Heart right ventricle (tissue), 16 donors: ENCODE measurements around the gene SEC23IP. TPM values are rescaled to one million over a fixed set of nuclear protein-coding genes. Genes with fewer than 3 reads are reported as not detected.
"Not testable (repeated sequence)": the region's sequence is repeated elsewhere in the genome, so short reads cannot be mapped to it uniquely, and the experiment has no call there.

Source experiments
- ATAC-seq, 8 donors: fragments of 200-7000 bp; cut with Tn5 transposase; one replicate each; pipeline ENCODE4 v1.9.1; 2020; ENCODE audit warnings: mild to moderate bottlenecking in 8 of 8, moderate library complexity in 8 of 8, moderate number of reproducible peaks in 1 of 8
- DNase-seq, 2 donors: peaks; one replicate each; pipeline ENCODE4 v3.0.0-alpha.2; 2020
- H3K27ac ChIP-seq, 10 donors: fragments of 200-600 bp; sonication (generic) in 2 of 10; one replicate each; pipeline versions ENCODE4 v1.5.0 to v1.8.0; 2020 to 2022; ENCODE audit warnings: mild to moderate bottlenecking in 3 of 10
- H3K27me3 ChIP-seq, 7 donors: fragments of 200-600 bp; one replicate each; pipeline ENCODE4 v1.8.0; 2021 to 2022; ENCODE audit warnings: mild to moderate bottlenecking in 2 of 7
- H3K36me3 ChIP-seq, 9 donors: fragments of 200-600 bp; sonication (generic) in 1 of 9; one replicate each; pipeline versions ENCODE4 v1.5.0 to v1.8.0; 2020 to 2022; ENCODE audit warnings: mild to moderate bottlenecking in 2 of 9
- H3K4me1 ChIP-seq, 9 donors: fragments of 200-600 bp; sonication (generic) in 1 of 9; one replicate each; pipeline versions ENCODE4 v1.5.0 to v1.8.0; 2020 to 2022; ENCODE audit warnings: mild to moderate bottlenecking in 4 of 9
- H3K4me3 ChIP-seq, 10 donors: fragments of 200-600 bp; sonication (generic) in 2 of 10; one replicate each; pipeline versions ENCODE4 v1.5.0 to v1.8.0; 2020 to 2022; ENCODE audit warnings: mild to moderate bottlenecking in 7 of 10, moderate library complexity in 2 of 10
- H3K9me3 ChIP-seq, 11 donors: fragments of 200-600 bp in 10 of 11; sonication (generic) in 2 of 11; one replicate each; pipeline versions ENCODE4 v1.5.0 to v1.8.0; 2013 to 2022; ENCODE audit warnings: mild to moderate bottlenecking in 2 of 11, control low read depth in 1 of 11, moderate library complexity in 1 of 11
- CTCF ChIP-seq, 9 donors: fragments of 200-600 bp; sonication (generic) in 2 of 9; IDR thresholded peaks; one replicate each; pipeline versions ENCODE4 v1.5.0 to v1.8.0; 2021 to 2022; ENCODE audit warnings: antibody characterized with exemption in 9 of 9, mild to moderate bottlenecking in 5 of 9, moderate library complexity in 1 of 9
- WGBS, 2 donors: extraction: QIAGEN DNeasy Blood & Tissue Kit; methylation state at CpG; one replicate each; pipeline ENCODE4 v1.1.7; 2013; ENCODE audit warnings: inconsistent platforms in 1 of 2; 5-methylcytosine and 5-hydroxymethylcytosine counted together
- intact Hi-C, 10 donors: fragments of 100-400 bp; cut with DNase I; formaldehyde crosslinking; loops; one replicate each; pipeline versions ENCODE4 v1.11.1 to v1.14.2; 2022
- polyA plus RNA-seq, 2 donors: library from polyadenylated mRNA; stranded (reverse); fragments of 200-250 nt; gene quantifications; one replicate each; pipeline ENCODE4 v1.2.3, GENCODE V29; 2013
- total RNA-seq, 10 donors: library from RNA; stranded (reverse); fragmentation: NEBNext Ultra II Directional in 3 of 10; extraction: Animal tissue kit (Norgen Biotek cat#: 25700) in 3 of 10; gene quantifications; one replicate each; pipeline versions ENCODE4 v1.2.1 to v1.2.4, GENCODE V29; 2021 to 2023
- donor health status: Arrhythmogenic right ventricular cardiomyopathy.
- donor health status: ischemic (EF 13 %, LVEDD 7.1; RV severe dilation, severe dysfunction).
- donor health status: healthy with polysubstance abuse.
- donor health status: DM: no; HTN: yes; CAD: no.
- donor health status: DM: no; HTN: no; CAD: no.
- donor health status: ischemic (EF 25% LVEDD 6.9; RV normal size, moderate dysfunction).
- donor health status: ischemic (EF 25% LVEDD 5.7; RV mildly dilated, moderate dysfunction).
- donor health status: healthy.
- donor health status: DM: yes; HTN: yes; CAD: no.
- donor health status: Ischemic cardiomyopathy.
- donor health status: ischemic (EF 35%, LVEDD 5.7; RV mildly dilated, moderate dysfunction).
- donor health status: nonischemic (EF 11% LVEDD 7.7; RV severe dilation, severe dysfunction).
- donor health status: DM: yes; HTN: yes; CAD: no.
- donor health status: PGD.
- donor health status: ischemic (EF 29% LVEDD 5.4; RV normal size, mild dysfunction).
- donor health status: nonischemic (EF 23%, LVEDD 6.1; RV moderate dilation, normal function).

The SEC23IP gene
- total and polyA plus RNA-seq, 12 donors, result 5.9 to 43.9 (median 30.6) TPM

- DNase-seq (no peak), ATAC-seq (peak in 1 of 8 donors; percentile 1)
- TF ChIP-seq CTCF (IDR thresholded peaks at IDR 0.05), result no peak
- H3K27ac ChIP-seq, result peak overlapping the region in 5 of 10 donors; percentile 8 to 32 (median 11)
- H3K4me3 ChIP-seq, result no peak overlapping the region
- no peaks in the 10 kb centered on the region for H3K9me3 ChIP-seq
- H3K36me3 ChIP-seq, result peaks cover 0 to 44% (median 11%) of the 10 kb centered on the region in 9 donors
- H3K27me3 ChIP-seq, result no peaks in the 10 kb centered on the region
- intact Hi-C loops, result loop anchor here in 1 of 10 donors (10.0 kb wide), 1 partner anchor 301 kb away; the partner anchor contains the start of gene TIAL1
- WGBS, 2 donors, result 35 to 47% methylated on average over 4 of the region's 4 CpGs
- peaks cover 4 to 62% (median 50%) of the 10 kb centered on the region in 9 donors for H3K4me1 ChIP-seq
Observed at GRCh38 chr10:119896061-119896655, 3.6 kb downstream of the SEC23IP start.

- DNase-seq (peak; percentile 55 to 69), ATAC-seq (peak in 2 of 8 donors; percentile 21 to 26)
- H3K4me1 ChIP-seq, result peaks cover 4 to 54% (median 43%) of the 10 kb centered on the region in 9 donors
- intact Hi-C loops, result loop anchor here in 1 of 10 donors (10.0 kb wide), 1 partner anchor 302 kb away; the partner anchor contains the start of gene TIAL1
- peak overlapping the region in 3 of 10 donors; percentile 9 to 32 (median 11) for H3K27ac ChIP-seq
- peaks cover 0 to 52% (median 11%) of the 10 kb centered on the region in 9 donors for H3K36me3 ChIP-seq
- no peak for TF ChIP-seq CTCF (IDR thresholded peaks at IDR 0.05)
- H3K4me3 ChIP-seq, result no peak overlapping the region
- no peaks in the 10 kb centered on the region for H3K9me3 ChIP-seq
- 46 to 48% methylated on average over 9 of the region's 9 CpGs for WGBS, 2 donors
- H3K27me3 ChIP-seq, result no peaks in the 10 kb centered on the region
Observed at GRCh38 chr10:119896937-119897770, 4.6 kb downstream of the SEC23IP start.

GRCh38 chr10:119898577-119898976, 6.0 kb downstream of the SEC23IP start:
- TF ChIP-seq CTCF (IDR thresholded peaks at IDR 0.05), result no peak
- intact Hi-C loops, result loop anchor here in 1 of 10 donors (10.0 kb wide), 1 partner anchor 304 kb away; the partner anchor contains the start of gene TIAL1
- no peaks in the 10 kb centered on the region for H3K9me3 ChIP-seq
- peaks cover 4 to 48% (median 36%) of the 10 kb centered on the region in 9 donors for H3K4me1 ChIP-seq
- no peak for DNase-seq
- no peak overlapping the region for H3K4me3 ChIP-seq
- 89 to 91% methylated on average over 4 of the region's 4 CpGs for WGBS, 2 donors
- no peaks in the 10 kb centered on the region for H3K27me3 ChIP-seq
- H3K36me3 ChIP-seq, result peaks cover 0 to 66% (median 14%) of the 10 kb centered on the region in 9 donors
- ATAC-seq, result no peak
- H3K27ac ChIP-seq, result no peak overlapping the region

GRCh38 chr10:119903946-119904666, 11.6 kb downstream of the SEC23IP start:
- DNase-seq (no peak), ATAC-seq (no peak)
- Histone ChIP-seq H3K9me3 (no peaks in the 10 kb centered on the region), H3K4me1 (peaks cover 0 to 10% (median 0%) of the 10 kb centered on the region in 9 donors), H3K4me3 (no peak overlapping the region), H3K36me3 (peaks cover 0 to 97% (median 44%) of the 10 kb centered on the region in 9 donors), H3K27ac (no peak overlapping the region), H3K27me3 (no peaks in the 10 kb centered on the region)
- no peak for TF ChIP-seq CTCF (IDR thresholded peaks at IDR 0.05)
- 82 to 87% methylated on average over 16 of the region's 16 CpGs for WGBS, 2 donors
- intact Hi-C loops, result no loop called here

GRCh38 chr10:119907695-119908094, 15.2 kb downstream of the SEC23IP start:
- H3K27ac ChIP-seq, H3K4me1 ChIP-seq, H3K27me3 ChIP-seq, intact Hi-C loops, H3K9me3 ChIP-seq, DNase-seq, ATAC-seq, H3K4me3 ChIP-seq: not testable (repeated sequence)
- 95 to 97% methylated on average over 7 of the region's 7 CpGs for WGBS, 2 donors
- peaks cover 0 to 100% (median 53%) of the 10 kb centered on the region in 9 donors for H3K36me3 ChIP-seq
